GM23248 (cell line): ENCODE results near the gene OR2L8.

Experiments
- EZH2 ChIP-seq: fragments of 200-600 bp; sonication (generic); IDR thresholded peaks from 2 replicates; pipeline ENCODE4 v1.6.1; 2018; ENCODE audit warnings: antibody characterized with exemption, mild to moderate bottlenecking; ENCODE audit not compliant: insufficient read depth, poor library complexity, severe bottlenecking
- EZH2phosphoT487 ChIP-seq: fragments of 200-600 bp; sonication (generic); IDR thresholded peaks from 2 replicates; pipeline ENCODE4 v1.6.1; 2018; ENCODE audit warnings: antibody characterized with exemption, moderate library complexity, mild to moderate bottlenecking, low read depth; ENCODE audit not compliant: insufficient read depth

DNA sequence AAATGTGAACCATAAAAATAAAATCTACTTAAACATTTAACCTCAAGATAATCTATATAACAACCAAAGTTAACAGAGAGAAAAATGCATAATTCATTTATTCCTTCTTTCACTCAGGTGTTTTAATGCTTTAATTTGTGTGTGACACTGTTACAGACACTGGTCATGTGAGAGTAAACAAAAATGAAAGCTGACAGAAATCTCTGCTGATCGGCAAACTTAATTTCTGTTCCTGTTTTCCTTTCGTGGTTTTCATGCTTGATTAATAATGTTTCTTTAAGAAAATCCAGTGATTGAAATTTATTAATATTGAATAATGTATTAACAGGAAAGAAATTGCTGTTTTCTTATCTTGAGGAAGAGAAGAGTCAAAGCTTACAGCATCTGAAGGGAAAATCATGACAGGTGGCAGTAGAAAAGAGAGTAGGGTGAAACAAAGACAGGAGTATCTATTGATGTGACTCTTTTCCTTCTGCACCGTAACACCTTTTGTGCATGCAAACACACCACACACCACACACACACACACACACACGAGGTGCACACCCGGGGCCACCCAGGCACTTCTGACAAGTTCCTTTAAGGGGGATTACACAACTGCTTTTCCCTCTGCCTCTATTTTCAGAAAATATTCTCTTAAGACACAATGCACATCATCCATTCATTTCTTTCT lies 18.0 kb downstream of the OR2L8 start:
- TF ChIP-seq EZH2 (no peak), EZH2phosphoT487 (no peak)
